Right lobe of liver (tissue), 6 donors: ENCODE data around the gene NBL1. TPM values are rescaled to one million over a fixed set of nuclear protein-coding genes. Genes with fewer than 3 reads are reported as not detected.
A peak's percentile ranks its signal among the peaks of the same experiment; 100 is the strongest.

Source experiments
- ATAC-seq, 4 donors: fragments of 200-7000 bp; cut with Tn5 transposase; one replicate each; pipeline ENCODE4 v1.9.1; 2020; ENCODE audit warnings: mild to moderate bottlenecking in 4 of 4, moderate library complexity in 4 of 4
- DNase-seq, 3 donors: peaks; one replicate each; pipeline ENCODE4 v3.0.0-alpha.2; 2020
- H3K27ac ChIP-seq, 3 donors: fragments of 200-600 bp; one replicate each; pipeline ENCODE4 v1.8.0; 2022
- H3K27me3 ChIP-seq, 2 donors: fragments of 200-600 bp; one replicate each; pipeline ENCODE4 v1.8.0; 2022
- H3K36me3 ChIP-seq, 4 donors: fragments of 200-600 bp; sonication (generic) in 1 of 4; one replicate each; pipeline versions ENCODE4 v1.5.1 to v1.8.0; 2017 to 2022; ENCODE audit warnings: control low read depth in 1 of 4
- H3K4me1 ChIP-seq, 4 donors: fragments of 200-600 bp; sonication (generic) in 1 of 4; one replicate each; pipeline versions ENCODE4 v1.5.1 to v1.8.0; 2017 to 2022; ENCODE audit warnings: control low read depth in 1 of 4
- H3K4me3 ChIP-seq, 3 donors: fragments of 200-600 bp; one replicate each; pipeline ENCODE4 v1.8.0; 2022
- H3K9me3 ChIP-seq, 4 donors: fragments of 200-600 bp; sonication (generic) in 1 of 4; one replicate each; pipeline versions ENCODE4 v1.5.1 to v1.8.0; 2017 to 2022; ENCODE audit warnings: control low read depth in 1 of 4
- POLR2A ChIP-seq: fragments of 450-650 bp; IDR thresholded peaks from one replicate; pipeline ENCODE4 v1.6.1; 2017; ENCODE audit warnings: antibody characterized with exemption, mild to moderate bottlenecking
- WGBS: methylation state at CpG from one replicate; pipeline ENCODE4 v1.1.6; 2018; ENCODE audit warnings: low coverage, low lambda C conversion rate; ENCODE audit not compliant: insufficient coverage; ENCODE audit errors: missing lambda C conversion rate; 5-methylcytosine and 5-hydroxymethylcytosine counted together
- intact Hi-C, 2 donors: fragments of 100-400 bp; cut with DNase I; formaldehyde crosslinking; loops; one replicate each; pipeline versions ENCODE4 v1.11.2 to v1.14.1; 2022
- total RNA-seq, 6 experiments: library from RNA; depleted of rRNA in 2 of 6; stranded (reverse); fragments of >200 nt in 2 of 6; fragmentation: NEBNext Ultra II Directional in 3 of 6; extraction: Animal tissue kit (Norgen Biotek cat#: 25700) in 3 of 6; gene quantifications; one replicate each; pipeline versions ENCODE4 v1.1.0 to v1.2.4, GENCODE V29; 2016 to 2023
- TF ChIP-seq, protein P1 (sequence below), 4 donors: fragments of 200-600 bp in 3 of 4; fragments of 450-650 bp in 1 of 4; IDR thresholded peaks; one replicate each; pipeline versions ENCODE4 v1.5.1 to v1.8.0; 2016 to 2022; ENCODE audit warnings: antibody characterized with exemption in 4 of 4, mild to moderate bottlenecking in 2 of 4
- donor health status: DM: no; HTN: yes; CAD: no.
- donor health status: DM: no; HTN: no; CAD: no.
- donor health status: DM: no; HTN: no; CAD: no.
- donor health status: DM: no; HTN: yes; CAD: no.
- donor health status: DM: no; HTN: yes; CAD: no.

The NBL1 gene
- total RNA-seq, 6 experiments from 2014 or later, result 2.2 to 5.7 (median 3.4) TPM

GRCh38 chr1:19700079-19700777 is 56.1 kb downstream of the NBL1 start:
- TF ChIP-seq POLR2A, result no peak
- TF ChIP-seq, protein P1, sequence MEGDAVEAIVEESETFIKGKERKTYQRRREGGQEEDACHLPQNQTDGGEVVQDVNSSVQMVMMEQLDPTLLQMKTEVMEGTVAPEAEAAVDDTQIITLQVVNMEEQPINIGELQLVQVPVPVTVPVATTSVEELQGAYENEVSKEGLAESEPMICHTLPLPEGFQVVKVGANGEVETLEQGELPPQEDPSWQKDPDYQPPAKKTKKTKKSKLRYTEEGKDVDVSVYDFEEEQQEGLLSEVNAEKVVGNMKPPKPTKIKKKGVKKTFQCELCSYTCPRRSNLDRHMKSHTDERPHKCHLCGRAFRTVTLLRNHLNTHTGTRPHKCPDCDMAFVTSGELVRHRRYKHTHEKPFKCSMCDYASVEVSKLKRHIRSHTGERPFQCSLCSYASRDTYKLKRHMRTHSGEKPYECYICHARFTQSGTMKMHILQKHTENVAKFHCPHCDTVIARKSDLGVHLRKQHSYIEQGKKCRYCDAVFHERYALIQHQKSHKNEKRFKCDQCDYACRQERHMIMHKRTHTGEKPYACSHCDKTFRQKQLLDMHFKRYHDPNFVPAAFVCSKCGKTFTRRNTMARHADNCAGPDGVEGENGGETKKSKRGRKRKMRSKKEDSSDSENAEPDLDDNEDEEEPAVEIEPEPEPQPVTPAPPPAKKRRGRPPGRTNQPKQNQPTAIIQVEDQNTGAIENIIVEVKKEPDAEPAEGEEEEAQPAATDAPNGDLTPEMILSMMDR (IDR thresholded peaks at IDR 0.05), result no peak
- Histone ChIP-seq H3K4me3 (no peak overlapping the region), H3K4me1 (no peaks in the 10 kb centered on the region), H3K27me3 (no peaks in the 10 kb centered on the region), H3K36me3 (no peaks in the 10 kb centered on the region), H3K27ac (no peak overlapping the region), H3K9me3 (no peaks in the 10 kb centered on the region)
- DNase-seq (no peak), ATAC-seq (no peak)
- WGBS, result 92% methylated on average over 3 of the region's 14 CpGs
- intact Hi-C loops, result no loop called here

GRCh38 chr1:19703280-19703679 is 59.2 kb downstream of the NBL1 start:
- 87% methylated on average over 2 of the region's 3 CpGs for WGBS
- intact Hi-C loops, result no loop called here
- DNase-seq (no peak), ATAC-seq (no peak)
- H3K4me3 ChIP-seq, result no peak overlapping the region
- no peak for TF ChIP-seq POLR2A
- H3K27ac ChIP-seq, result no peak overlapping the region
- no peaks in the 10 kb centered on the region for H3K9me3 ChIP-seq
- H3K4me1 ChIP-seq, result no peaks in the 10 kb centered on the region
- no peaks in the 10 kb centered on the region for H3K27me3 ChIP-seq
- no peaks in the 10 kb centered on the region for H3K36me3 ChIP-seq

DNA sequence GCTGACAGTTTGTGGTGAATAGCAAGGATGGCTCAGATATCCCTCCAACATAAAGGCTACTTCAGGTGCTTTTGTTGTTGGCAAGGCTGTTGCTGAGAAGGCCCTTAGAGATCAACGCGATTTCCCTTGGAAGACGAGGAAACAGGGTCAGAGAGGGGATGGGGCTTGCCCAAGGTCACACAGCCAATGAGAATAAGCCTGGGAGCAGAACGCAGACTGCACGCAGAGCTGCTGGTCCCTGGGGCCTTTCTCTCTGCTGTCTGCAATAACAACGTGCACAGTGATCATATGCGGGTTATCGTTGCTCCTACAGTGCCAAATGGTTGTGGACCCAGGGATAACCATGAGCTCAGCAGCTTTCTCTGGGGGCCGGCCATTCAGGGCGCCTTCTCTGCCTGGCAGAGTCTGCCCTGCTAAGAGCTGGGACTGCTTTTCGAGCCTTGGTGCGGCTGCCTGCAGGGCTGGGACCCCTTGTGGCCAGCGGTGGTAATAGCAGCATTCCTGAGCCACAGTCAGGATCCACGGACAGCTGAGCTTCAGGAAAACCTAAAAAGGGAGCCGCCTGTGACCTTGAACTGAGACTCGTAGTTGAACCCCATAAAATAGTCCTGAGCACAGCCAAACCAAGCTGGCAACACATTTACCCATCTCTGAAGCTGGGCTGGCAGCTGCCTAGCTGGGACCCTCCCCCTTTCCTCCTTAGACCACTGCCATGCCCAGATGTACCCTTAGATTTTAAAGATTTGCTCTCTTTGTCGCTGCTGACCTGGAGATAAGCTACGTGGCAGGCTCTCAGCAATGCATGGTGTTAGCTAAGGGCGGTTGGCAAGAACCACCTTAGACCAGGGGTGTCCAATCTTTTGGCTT is 60.4 kb downstream of the NBL1 start:
- H3K4me3 ChIP-seq, result no peak overlapping the region
- intact Hi-C loops, result no loop called here
- TF ChIP-seq, protein P1 (IDR thresholded peaks at IDR 0.05), result peak; percentile 77 to 93 (median 92)
- no peak for TF ChIP-seq POLR2A
- H3K4me1 ChIP-seq, result no peaks in the 10 kb centered on the region
- no peaks in the 10 kb centered on the region for H3K9me3 ChIP-seq
- WGBS, result 31% methylated on average over 7 of the region's 19 CpGs
- DNase-seq (peak; percentile 70 to 74 (median 74)), ATAC-seq (peak; percentile 94 to 99 (median 96))
- no peaks in the 10 kb centered on the region for H3K36me3 ChIP-seq
- no peaks in the 10 kb centered on the region for H3K27me3 ChIP-seq
- H3K27ac ChIP-seq, result no peak overlapping the region

DNA sequence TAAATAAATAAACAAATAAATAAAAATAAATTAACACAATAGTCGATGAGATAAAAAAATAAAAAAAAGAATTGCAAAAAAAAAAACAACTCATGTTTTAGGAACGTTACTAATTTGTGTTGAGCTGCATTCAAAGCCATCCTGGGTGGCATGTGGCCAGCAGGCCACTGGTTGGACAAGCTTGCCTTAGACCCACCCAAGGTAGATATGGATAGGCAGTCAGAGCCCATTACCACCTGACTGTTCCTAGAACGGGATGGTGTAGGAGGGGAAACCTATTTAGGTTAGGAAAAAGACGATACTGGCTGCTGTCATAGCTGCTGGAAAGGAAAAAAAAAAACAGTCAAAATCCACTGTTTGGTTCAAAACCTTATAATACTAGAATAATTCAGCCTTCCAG is 61.4 kb downstream of the NBL1 start:
- no peak for DNase-seq
- Histone ChIP-seq H3K4me3 (no peak overlapping the region), H3K27ac (no peak overlapping the region), H3K36me3 (no peaks in the 10 kb centered on the region), H3K4me1 (no peaks in the 10 kb centered on the region), H3K27me3 (no peaks in the 10 kb centered on the region), H3K9me3 (no peaks in the 10 kb centered on the region)
- no peak for TF ChIP-seq POLR2A
- TF ChIP-seq, protein P1 (IDR thresholded peaks at IDR 0.05), result no peak
- no peak for ATAC-seq
- 81% methylated on average over 4 of the region's 4 CpGs for WGBS
- intact Hi-C loops, result no loop called here

DNA sequence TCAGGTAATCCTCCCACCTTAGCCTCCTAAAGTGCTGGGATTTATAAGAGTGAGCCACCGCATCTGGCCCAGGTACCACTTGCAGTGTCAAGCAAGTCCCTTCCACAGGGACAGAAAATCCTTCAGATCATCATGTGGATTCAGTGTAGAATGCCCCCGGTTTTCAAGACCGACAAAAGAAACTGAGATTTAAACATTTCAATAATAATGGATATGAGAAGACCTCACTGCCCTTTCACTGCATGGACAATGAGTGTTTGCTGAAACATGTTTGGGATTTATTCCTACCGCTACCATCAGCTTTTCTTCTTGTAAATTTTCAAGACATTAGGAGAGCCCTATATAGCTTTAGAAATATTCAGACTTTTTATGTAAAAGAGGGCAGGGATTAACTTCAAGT is 62.0 kb downstream of the NBL1 start:
- TF ChIP-seq, protein P1 (IDR thresholded peaks at IDR 0.05), result no peak
- TF ChIP-seq POLR2A, result no peak
- intact Hi-C loops, result no loop called here

More for the DNA sequence above, 62.0 kb downstream of the NBL1 start:
- Histone ChIP-seq H3K27ac (no peak overlapping the region), H3K4me1 (no peaks in the 10 kb centered on the region), H3K4me3 (no peak overlapping the region), H3K9me3 (no peaks in the 10 kb centered on the region), H3K27me3 (no peaks in the 10 kb centered on the region), H3K36me3 (no peaks in the 10 kb centered on the region)
- 93% methylated on average over 4 of the region's 4 CpGs for WGBS
- ATAC-seq (no peak), DNase-seq (no peak)
